ENCODE data around the gene ICAM1. TPM values are rescaled to one million over a fixed set of nuclear protein-coding genes. Genes with fewer than 3 reads are reported as not detected.
"Not testable (repeated sequence)": the region's sequence is repeated elsewhere in the genome, so short reads cannot be mapped to it uniquely, and the experiment has no call there.

The ICAM1 gene
- polyA plus RNA-seq, 1 donor from 2014 or later = not detected

DNA sequence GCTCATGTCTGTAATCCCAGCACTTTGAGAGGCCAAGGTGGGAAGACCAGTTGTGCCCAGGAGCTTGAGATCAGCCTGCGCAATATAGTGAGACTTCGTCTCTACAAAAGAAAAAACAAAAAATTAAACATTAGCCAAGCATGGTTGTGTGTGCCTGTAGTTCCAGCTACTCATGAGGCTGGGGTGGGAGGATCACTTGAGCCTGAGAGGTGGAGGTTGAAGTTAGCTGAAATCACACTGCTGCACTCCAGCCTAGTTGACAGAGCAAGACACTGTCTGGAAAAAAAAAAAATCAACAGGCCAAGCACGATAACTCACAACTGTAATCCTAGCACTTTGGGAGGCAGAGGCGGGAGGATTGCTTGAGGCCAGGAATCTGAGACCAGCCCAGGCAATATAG is 35.9 kb upstream of the ICAM1 start:
- H3K9me3 ChIP-seq (ENCODE audit: low read length) = no peaks in the 10 kb centered on the region
- H3K27me3 ChIP-seq (ENCODE audit: insufficient read depth, low read depth, low read length) = no peaks in the 10 kb centered on the region
- no peaks in the 10 kb centered on the region for H3K36me3 ChIP-seq (ENCODE audit: insufficient read depth, low read length)
- no peak overlapping the region for H2AFZ ChIP-seq (ENCODE audit: low read depth, low read length)
- no peaks in the 10 kb centered on the region for H3K9me2 ChIP-seq (ENCODE audit: insufficient read depth, low read length)
- no peak overlapping the region for H3K9ac ChIP-seq (ENCODE audit: low read length)
- H3K4me2 ChIP-seq (ENCODE audit: low read length) = no peak overlapping the region
- TF ChIP-seq, protein P1, sequence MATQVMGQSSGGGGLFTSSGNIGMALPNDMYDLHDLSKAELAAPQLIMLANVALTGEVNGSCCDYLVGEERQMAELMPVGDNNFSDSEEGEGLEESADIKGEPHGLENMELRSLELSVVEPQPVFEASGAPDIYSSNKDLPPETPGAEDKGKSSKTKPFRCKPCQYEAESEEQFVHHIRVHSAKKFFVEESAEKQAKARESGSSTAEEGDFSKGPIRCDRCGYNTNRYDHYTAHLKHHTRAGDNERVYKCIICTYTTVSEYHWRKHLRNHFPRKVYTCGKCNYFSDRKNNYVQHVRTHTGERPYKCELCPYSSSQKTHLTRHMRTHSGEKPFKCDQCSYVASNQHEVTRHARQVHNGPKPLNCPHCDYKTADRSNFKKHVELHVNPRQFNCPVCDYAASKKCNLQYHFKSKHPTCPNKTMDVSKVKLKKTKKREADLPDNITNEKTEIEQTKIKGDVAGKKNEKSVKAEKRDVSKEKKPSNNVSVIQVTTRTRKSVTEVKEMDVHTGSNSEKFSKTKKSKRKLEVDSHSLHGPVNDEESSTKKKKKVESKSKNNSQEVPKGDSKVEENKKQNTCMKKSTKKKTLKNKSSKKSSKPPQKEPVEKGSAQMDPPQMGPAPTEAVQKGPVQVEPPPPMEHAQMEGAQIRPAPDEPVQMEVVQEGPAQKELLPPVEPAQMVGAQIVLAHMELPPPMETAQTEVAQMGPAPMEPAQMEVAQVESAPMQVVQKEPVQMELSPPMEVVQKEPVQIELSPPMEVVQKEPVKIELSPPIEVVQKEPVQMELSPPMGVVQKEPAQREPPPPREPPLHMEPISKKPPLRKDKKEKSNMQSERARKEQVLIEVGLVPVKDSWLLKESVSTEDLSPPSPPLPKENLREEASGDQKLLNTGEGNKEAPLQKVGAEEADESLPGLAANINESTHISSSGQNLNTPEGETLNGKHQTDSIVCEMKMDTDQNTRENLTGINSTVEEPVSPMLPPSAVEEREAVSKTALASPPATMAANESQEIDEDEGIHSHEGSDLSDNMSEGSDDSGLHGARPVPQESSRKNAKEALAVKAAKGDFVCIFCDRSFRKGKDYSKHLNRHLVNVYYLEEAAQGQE (IDR thresholded peaks at IDR 0.05; ENCODE audit: borderline replicate concordance) = no peak
- no peak for TF ChIP-seq TAF1 (IDR thresholded peaks at IDR 0.05; ENCODE audit: low read depth)
- TF ChIP-seq SMC3 (conservative IDR thresholded peaks at IDR 0.05; ENCODE audit: poor library complexity) = no peak
- no peak for TF ChIP-seq RAD21 (conservative IDR thresholded peaks at IDR 0.05)
- no peak for TF ChIP-seq MXI1 (conservative IDR thresholded peaks at IDR 0.05; ENCODE audit: poor library complexity, severe bottlenecking)
- TF ChIP-seq EZH2 (IDR thresholded peaks at IDR 0.05; ENCODE audit: borderline replicate concordance, insufficient read depth, low read length, poor library complexity, severe bottlenecking) = no peak
- TF ChIP-seq, protein P2, sequence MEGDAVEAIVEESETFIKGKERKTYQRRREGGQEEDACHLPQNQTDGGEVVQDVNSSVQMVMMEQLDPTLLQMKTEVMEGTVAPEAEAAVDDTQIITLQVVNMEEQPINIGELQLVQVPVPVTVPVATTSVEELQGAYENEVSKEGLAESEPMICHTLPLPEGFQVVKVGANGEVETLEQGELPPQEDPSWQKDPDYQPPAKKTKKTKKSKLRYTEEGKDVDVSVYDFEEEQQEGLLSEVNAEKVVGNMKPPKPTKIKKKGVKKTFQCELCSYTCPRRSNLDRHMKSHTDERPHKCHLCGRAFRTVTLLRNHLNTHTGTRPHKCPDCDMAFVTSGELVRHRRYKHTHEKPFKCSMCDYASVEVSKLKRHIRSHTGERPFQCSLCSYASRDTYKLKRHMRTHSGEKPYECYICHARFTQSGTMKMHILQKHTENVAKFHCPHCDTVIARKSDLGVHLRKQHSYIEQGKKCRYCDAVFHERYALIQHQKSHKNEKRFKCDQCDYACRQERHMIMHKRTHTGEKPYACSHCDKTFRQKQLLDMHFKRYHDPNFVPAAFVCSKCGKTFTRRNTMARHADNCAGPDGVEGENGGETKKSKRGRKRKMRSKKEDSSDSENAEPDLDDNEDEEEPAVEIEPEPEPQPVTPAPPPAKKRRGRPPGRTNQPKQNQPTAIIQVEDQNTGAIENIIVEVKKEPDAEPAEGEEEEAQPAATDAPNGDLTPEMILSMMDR (IDR thresholded peaks at IDR 0.05; ENCODE audit: poor library complexity, severe bottlenecking) = no peak
- TF ChIP-seq EP300 (conservative IDR thresholded peaks at IDR 0.05; ENCODE audit: poor library complexity, severe bottlenecking) = no peak
- no peak for TF ChIP-seq POLR2AphosphoS5 (IDR thresholded peaks at IDR 0.05)
- H3F3A ChIP-seq (ENCODE audit: insufficient read depth, low read length, poor library complexity, severe bottlenecking) = no peaks in the 10 kb centered on the region
- no peaks in the 10 kb centered on the region for H3K79me2 ChIP-seq (replicated peaks; ENCODE audit: insufficient read depth, low read length)
- no peak overlapping the region for H3K27ac ChIP-seq (ENCODE audit: low read length)
- H4K20me1 ChIP-seq (ENCODE audit: insufficient read depth) = no peaks in the 10 kb centered on the region
- no peak overlapping the region for H3K4me3 ChIP-seq (ENCODE audit: low read length)

DNA sequence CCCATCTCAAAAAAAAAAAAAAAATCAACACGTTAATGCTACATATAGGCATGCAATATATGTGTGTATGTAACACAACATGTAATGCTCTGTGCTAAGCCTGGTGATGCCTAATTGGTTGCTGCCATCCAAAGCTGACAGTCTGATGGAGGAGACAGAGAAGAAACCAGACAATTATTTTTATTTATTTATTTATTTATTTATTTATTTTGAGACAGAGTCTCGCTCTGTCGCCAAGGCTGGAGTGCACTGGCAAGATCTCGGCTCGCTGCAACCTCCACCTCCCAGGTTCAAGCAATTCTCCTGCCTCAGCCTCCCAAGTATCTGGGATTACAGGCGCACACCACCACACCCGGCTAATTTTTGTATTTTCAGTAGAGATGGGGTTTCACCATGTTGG is 35.5 kb upstream of the ICAM1 start:
- not testable (repeated sequence) for H3K27ac ChIP-seq (ENCODE audit: low read length); H2AFZ ChIP-seq (ENCODE audit: low read depth, low read length); H3K4me2 ChIP-seq (ENCODE audit: low read length); H3K9me3 ChIP-seq (ENCODE audit: low read length); H3K27me3 ChIP-seq (ENCODE audit: insufficient read depth, low read depth, low read length); H3K9ac ChIP-seq (ENCODE audit: low read length); H3F3A ChIP-seq (ENCODE audit: insufficient read depth, low read length, poor library complexity, severe bottlenecking); H4K20me1 ChIP-seq (ENCODE audit: insufficient read depth); H3K36me3 ChIP-seq (ENCODE audit: insufficient read depth, low read length); H3K4me3 ChIP-seq (ENCODE audit: low read length); H3K79me2 ChIP-seq (replicated peaks; ENCODE audit: insufficient read depth, low read length); H3K9me2 ChIP-seq (ENCODE audit: insufficient read depth, low read length)

DNA sequence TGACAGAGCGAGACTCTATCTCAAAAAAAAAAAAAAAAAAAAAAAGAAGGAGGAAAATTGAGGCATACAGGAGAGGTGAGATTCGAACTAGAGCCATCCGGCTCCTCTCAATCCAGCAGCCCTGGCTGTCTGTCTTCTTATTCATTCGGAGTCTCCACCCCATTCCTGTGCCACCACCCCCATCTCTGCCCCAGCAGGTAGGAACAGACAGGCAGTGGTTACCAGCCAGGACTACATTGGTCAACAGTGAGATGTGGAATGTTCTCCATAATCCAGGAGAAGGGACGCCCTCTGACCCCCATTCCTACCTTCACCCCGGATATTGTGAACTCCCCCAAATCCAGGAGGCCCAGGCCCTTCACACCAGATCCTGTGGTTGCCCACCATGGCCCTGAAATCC is 33.2 kb upstream of the ICAM1 start:
- no peak overlapping the region for H3K4me3 ChIP-seq (ENCODE audit: low read length)
- no peak overlapping the region for H3K9ac ChIP-seq (ENCODE audit: low read length)
- no peaks in the 10 kb centered on the region for H3K9me3 ChIP-seq (ENCODE audit: low read length)
- no peaks in the 10 kb centered on the region for H3F3A ChIP-seq (ENCODE audit: insufficient read depth, low read length, poor library complexity, severe bottlenecking)
- H3K4me2 ChIP-seq (ENCODE audit: low read length) = no peak overlapping the region
- no peaks in the 10 kb centered on the region for H4K20me1 ChIP-seq (ENCODE audit: insufficient read depth)
- H3K27ac ChIP-seq (ENCODE audit: low read length) = no peak overlapping the region
- no peaks in the 10 kb centered on the region for H3K27me3 ChIP-seq (ENCODE audit: insufficient read depth, low read depth, low read length)
- no peaks in the 10 kb centered on the region for H3K36me3 ChIP-seq (ENCODE audit: insufficient read depth, low read length)
- no peaks in the 10 kb centered on the region for H3K79me2 ChIP-seq (replicated peaks; ENCODE audit: insufficient read depth, low read length)
- TF ChIP-seq POLR2AphosphoS5 (IDR thresholded peaks at IDR 0.05) = no peak
- no peak overlapping the region for H2AFZ ChIP-seq (ENCODE audit: low read depth, low read length)
- no peaks in the 10 kb centered on the region for H3K9me2 ChIP-seq (ENCODE audit: insufficient read depth, low read length)
